Measurements from ENCODE around the gene PRDX3. TPM values are rescaled to one million over a fixed set of nuclear protein-coding genes. Genes with fewer than 3 reads are reported as not detected.
A peak's percentile ranks its signal among the peaks of the same experiment; 100 is the strongest.

PRDX3 gene
- total RNA-seq, 6 experiments from 2014 or later, result 156 to 183 (median 171) TPM

DNA sequence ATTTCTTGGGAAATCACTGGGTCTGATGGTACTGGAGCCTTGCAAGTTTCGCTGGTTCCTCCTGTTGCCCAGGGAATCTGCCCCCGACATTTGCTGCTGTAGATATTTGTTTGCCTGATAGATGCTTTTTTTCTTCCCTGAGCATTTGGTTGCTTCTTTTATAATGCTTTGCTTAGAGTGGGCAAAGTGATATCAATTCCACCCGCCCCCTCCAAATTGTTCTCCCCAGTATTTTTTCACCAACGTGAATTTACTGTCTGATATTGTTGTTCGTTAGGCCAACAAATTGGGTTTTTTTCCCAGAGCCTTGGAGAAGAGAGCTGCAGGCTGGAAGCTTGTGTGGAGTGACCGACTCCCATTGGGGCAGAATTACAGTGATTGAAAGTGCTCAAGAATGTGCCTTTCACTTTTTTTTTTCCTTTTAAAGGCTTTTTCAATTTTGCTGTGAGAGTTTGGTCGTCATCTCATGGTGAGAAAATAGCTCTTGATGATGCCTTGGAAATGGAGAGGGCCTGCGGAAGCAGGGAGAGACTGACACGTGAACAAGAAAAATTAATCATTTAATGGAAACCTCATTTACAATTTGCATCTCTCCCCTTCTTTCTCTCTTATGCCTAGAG is 31.2 kb upstream of the PRDX3 start:
- Mint-ChIP-seq H3K27ac (peak overlapping the region; percentile 86), H3K4me1 (ENCODE audit: low read depth) (peaks cover 55% of the 10 kb centered on the region), H3K9me3 (no peaks in the 10 kb centered on the region), H3K27me3 (ENCODE audit: insufficient read depth) (no peaks in the 10 kb centered on the region; the same call in 1 of the 2 replicates), H3K4me3 (peak overlapping the region; percentile 98), H3K36me3 (ENCODE audit: low read depth) (no peaks in the 10 kb centered on the region)
- DNase-seq, result no peak
- TF ChIP-seq CTCF (IDR thresholded peaks at IDR 0.05), result no peak; the same call in none of the 2 replicates

- no peak for DNase-seq
- H3K27ac Mint-ChIP-seq, result peak overlapping the region; percentile 86
Measured at GRCh38 chr10:119209035-119209735, 30.6 kb upstream of the PRDX3 start.

DNA sequence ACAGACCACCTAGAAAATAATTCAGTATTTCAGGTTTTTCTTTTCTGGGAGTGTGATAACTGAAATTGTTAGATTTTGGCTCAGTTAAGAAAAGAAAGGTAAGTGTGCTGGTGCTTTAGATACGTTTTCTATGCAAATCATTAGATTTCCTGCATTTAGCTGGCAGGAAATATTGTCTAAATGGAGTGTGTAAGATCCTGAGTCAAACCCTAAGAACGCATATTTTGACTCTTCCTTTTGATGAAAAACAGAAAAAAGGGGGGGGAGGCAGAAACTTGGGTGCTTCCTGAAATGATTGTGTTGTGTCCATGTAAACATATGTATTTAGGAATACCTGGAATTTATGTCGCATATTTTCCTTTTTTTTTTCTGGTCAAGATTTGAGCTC is 29.9 kb upstream of the PRDX3 start:
- no peak for DNase-seq

More at GRCh38 chr10:119209035-119209735, 30.6 kb upstream of the PRDX3 start:
- Mint-ChIP-seq H3K4me1 (ENCODE audit: low read depth) (peaks cover 55% of the 10 kb centered on the region), H3K36me3 (ENCODE audit: low read depth) (no peaks in the 10 kb centered on the region), H3K4me3 (peak overlapping the region; percentile 98), H3K9me3 (no peaks in the 10 kb centered on the region), H3K27me3 (ENCODE audit: insufficient read depth) (no peaks in the 10 kb centered on the region; the same call in 1 of the 2 replicates)
- TF ChIP-seq CTCF (IDR thresholded peaks at IDR 0.05), result peak; percentile 90

DNA sequence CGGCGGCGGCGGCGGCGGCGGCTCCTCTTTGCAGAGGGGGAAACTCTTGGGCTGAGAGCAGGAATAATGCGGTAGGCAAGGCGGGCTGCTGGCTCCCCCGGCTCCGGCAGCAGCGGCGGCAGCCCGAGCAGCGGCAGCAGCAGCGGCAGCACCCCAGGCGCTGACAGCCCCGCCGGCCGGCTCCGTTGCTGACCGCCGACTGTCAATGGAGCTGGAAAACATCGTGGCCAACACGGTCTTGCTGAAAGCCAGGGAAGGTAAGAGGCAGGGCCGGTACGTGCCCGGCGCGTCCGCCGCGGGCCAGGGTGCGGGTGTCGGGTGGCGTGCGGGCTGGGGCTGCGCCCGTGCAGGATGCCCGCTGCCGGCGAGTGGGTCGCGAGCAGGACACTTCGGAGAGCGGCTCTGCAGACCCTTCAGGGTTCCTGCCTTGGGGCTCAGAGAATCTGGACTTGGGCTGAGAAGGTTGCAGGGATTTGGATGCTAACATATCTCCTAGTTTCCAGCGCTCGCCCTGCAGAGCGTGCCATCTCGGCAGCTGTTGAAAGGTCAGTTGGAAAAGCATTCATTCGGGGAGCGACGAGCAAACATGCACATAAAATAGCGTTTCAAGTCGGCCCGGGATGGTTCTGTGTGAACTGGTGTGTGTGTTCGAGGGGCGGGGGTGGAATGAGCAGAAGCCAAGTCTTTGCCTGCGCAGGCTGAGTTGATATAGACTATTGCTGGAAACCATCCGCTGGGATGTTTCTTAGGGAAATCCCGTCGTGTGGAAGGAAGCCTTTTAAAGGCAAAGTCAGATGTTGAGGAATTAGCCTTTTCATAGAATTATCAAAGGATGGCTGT is 29.3 kb upstream of the PRDX3 start:
- Mint-ChIP-seq H3K27me3 (ENCODE audit: insufficient read depth) (no peaks in the 10 kb centered on the region; the same call in 1 of the 2 replicates), H3K36me3 (ENCODE audit: low read depth) (no peaks in the 10 kb centered on the region), H3K4me1 (ENCODE audit: low read depth) (peaks cover 66% of the 10 kb centered on the region), H3K9me3 (no peaks in the 10 kb centered on the region), H3K4me3 (peak overlapping the region; percentile 98), H3K27ac (peak overlapping the region; percentile 86)
- no peak for TF ChIP-seq CTCF (IDR thresholded peaks at IDR 0.05)
- DNase-seq, result peak; percentile 46

More for the DNA sequence above, 29.9 kb upstream of the PRDX3 start:
- H3K4me1 Mint-ChIP-seq (ENCODE audit: low read depth), result peaks cover 59% of the 10 kb centered on the region
- peak overlapping the region; percentile 98 for H3K4me3 Mint-ChIP-seq
- peak overlapping the region; percentile 86 for H3K27ac Mint-ChIP-seq
- H3K27me3 Mint-ChIP-seq (ENCODE audit: insufficient read depth), result no peaks in the 10 kb centered on the region; the same call in 1 of the 2 replicates
- H3K9me3 Mint-ChIP-seq, result no peaks in the 10 kb centered on the region
- H3K36me3 Mint-ChIP-seq (ENCODE audit: low read depth), result no peaks in the 10 kb centered on the region
- no peak for TF ChIP-seq CTCF (IDR thresholded peaks at IDR 0.05)

- peak; percentile 93 for DNase-seq
- Mint-ChIP-seq H3K4me1 (ENCODE audit: low read depth) (peaks cover 65% of the 10 kb centered on the region), H3K36me3 (ENCODE audit: low read depth) (no peaks in the 10 kb centered on the region), H3K4me3 (peak within 1 kb of the TSS; percentile 98), H3K27me3 (ENCODE audit: insufficient read depth) (no peaks in the 10 kb centered on the region; the same call in 1 of the 2 replicates), H3K9me3 (no peaks in the 10 kb centered on the region), H3K27ac (peak within 1 kb of the TSS; percentile 87)
- TF ChIP-seq CTCF (IDR thresholded peaks at IDR 0.05), result no peak
Measured at GRCh38 chr10:119207366-119207666, 28.7 kb upstream of the PRDX3 start, which contains the start of gene GRK5. GRK5 (plus strand) TSS chr10:119207571; CDS start chr10:119207918, 347 bp downstream.

Data from HFFc6 (cell line).